SK-N-MC (cell line): ENCODE measurements around the gene LAMP5.

Source experiments
- EZH2 ChIP-seq: fragments of 200-600 bp; sonication (generic); IDR thresholded peaks from one replicate; pipeline ENCODE4 v1.6.1; 2017; ENCODE audit warnings: antibody characterized with exemption
- FOXP2 ChIP-seq: optimal IDR thresholded peaks from 2 replicates; pipeline ENCODE3; 2011; ENCODE audit warnings: mild to moderate bottlenecking, moderate library complexity; ENCODE audit not compliant: insufficient read depth; ENCODE audit errors: extremely low read length, control extremely low read depth
- POLR2AphosphoS5 ChIP-seq: IDR thresholded peaks from 2 replicates; pipeline ENCODE4 v1.6.1; 2012; ENCODE audit warnings: mild to moderate bottlenecking, low read depth, low read length, borderline replicate concordance

- no peak for TF ChIP-seq EZH2
- no peak for TF ChIP-seq POLR2AphosphoS5
- no peak for TF ChIP-seq FOXP2
Observed at GRCh38 chr20:9496155-9496554, 18.2 kb upstream of the LAMP5 start.
